Measurements from ENCODE around the gene RHOJ. TPM values are rescaled to one million over a fixed set of nuclear protein-coding genes. Genes with fewer than 3 reads are reported as not detected.

Gene RHOJ
- total RNA-seq, 4 donors from 2014 or later = 0.64 to 9.5 (median 0.87) TPM

- TF ChIP-seq CTCF (IDR thresholded peaks at IDR 0.05) (no peak), POLR2A (IDR thresholded peaks at IDR 0.05) (no peak)
- Histone ChIP-seq H3K36me3 (no peaks in the 10 kb centered on the region), H3K4me3 (no peak overlapping the region), H3K27me3 (no peaks in the 10 kb centered on the region), H3K27ac (no peak overlapping the region), H3K4me1 (no peaks in the 10 kb centered on the region), H3K9me3 (peaks cover 0 to 7% (median 5%) of the 10 kb centered on the region in 3 donors)
- 93 to 97% methylated on average over 2 of the region's 2 CpGs for WGBS, 2 donors
- intact Hi-C loops (cut with DNase I) = no loop called here
- DNase-seq = no peak
Observed at GRCh38 chr14:63167044-63167443, 37.2 kb upstream of the RHOJ start.

- Histone ChIP-seq H3K27me3 (no peaks in the 10 kb centered on the region), H3K27ac (no peak overlapping the region), H3K9me3 (no peaks in the 10 kb centered on the region), H3K36me3 (no peaks in the 10 kb centered on the region), H3K4me3 (no peak overlapping the region), H3K4me1 (peaks cover 0 to 13% (median 4%) of the 10 kb centered on the region in 3 donors)
- intact Hi-C loops (cut with DNase I) = no loop called here
- TF ChIP-seq POLR2A (IDR thresholded peaks at IDR 0.05) = no peak
- TF ChIP-seq CTCF (IDR thresholded peaks at IDR 0.05) = peak; percentile 32 to 62 (median 38)
- WGBS, 2 donors = 29 to 36% methylated on average over 2 of the region's 2 CpGs
- no peak for DNase-seq
Observed at GRCh38 chr14:63174760-63175191, 29.5 kb upstream of the RHOJ start.

- no peak for DNase-seq
- Histone ChIP-seq H3K4me1 (peaks cover 0 to 13% (median 4%) of the 10 kb centered on the region in 3 donors), H3K4me3 (no peak overlapping the region), H3K36me3 (no peaks in the 10 kb centered on the region), H3K27me3 (no peaks in the 10 kb centered on the region), H3K9me3 (no peaks in the 10 kb centered on the region), H3K27ac (no peak overlapping the region)
- WGBS, 2 donors = 31 to 41% methylated on average over 2 of the region's 2 CpGs
- intact Hi-C loops (cut with DNase I) = no loop called here
- no peak for TF ChIP-seq POLR2A (IDR thresholded peaks at IDR 0.05)
- TF ChIP-seq CTCF (IDR thresholded peaks at IDR 0.05) = no peak
Observed at GRCh38 chr14:63175531-63175930, 28.7 kb upstream of the RHOJ start.

GRCh38 chr14:63178912-63179311 is 25.3 kb upstream of the RHOJ start:
- H3K9me3 ChIP-seq = no peaks in the 10 kb centered on the region
- WGBS, 2 donors = 56 to 72% methylated on average over 1 to 3 of the region's 3 CpGs
- H3K4me1 ChIP-seq = peaks cover 0 to 13% (median 4%) of the 10 kb centered on the region in 3 donors
- H3K36me3 ChIP-seq = no peaks in the 10 kb centered on the region
- H3K4me3 ChIP-seq = no peak overlapping the region
- intact Hi-C loops (cut with DNase I) = no loop called here
- no peak for DNase-seq
- peak overlapping the region; percentile 59 to 73 (median 62) for H3K27ac ChIP-seq
- TF ChIP-seq CTCF (IDR thresholded peaks at IDR 0.05) (no peak), POLR2A (IDR thresholded peaks at IDR 0.05) (no peak)
- H3K27me3 ChIP-seq = no peaks in the 10 kb centered on the region

- Histone ChIP-seq H3K27me3 (no peaks in the 10 kb centered on the region), H3K4me3 (no peak overlapping the region), H3K27ac (peak overlapping the region; percentile 59 to 73 (median 62)), H3K9me3 (no peaks in the 10 kb centered on the region), H3K4me1 (peaks cover 0 to 13% (median 4%) of the 10 kb centered on the region in 3 donors), H3K36me3 (no peaks in the 10 kb centered on the region)
- WGBS, 2 donors = 50 to 59% methylated on average over 4 of the region's 4 CpGs
- no peak for TF ChIP-seq CTCF (IDR thresholded peaks at IDR 0.05)
- no peak for TF ChIP-seq POLR2A (IDR thresholded peaks at IDR 0.05)
- intact Hi-C loops (cut with DNase I) = no loop called here
- no peak for DNase-seq
Observed at GRCh38 chr14:63179383-63179782, 24.9 kb upstream of the RHOJ start.

Data from esophagus squamous epithelium (tissue), 5 donors.